ENCODE measurements around the gene SLC25A30.
"Not testable (repeated sequence)": the region's sequence is repeated elsewhere in the genome, so short reads cannot be mapped to it uniquely, and the experiment has no call there.

GRCh38 chr13:45377314-45377713 lies 40.9 kb downstream of the SLC25A30 start:
- not testable (repeated sequence) for TF ChIP-seq CTCF (IDR thresholded peaks at IDR 0.05; ENCODE audit: low read depth, low read length); EZH2phosphoT487 (IDR thresholded peaks at IDR 0.05; ENCODE audit: low read depth)
